Kidney (tissue), 14 donors: Measurements from ENCODE around the gene DBNL. TPM values are rescaled to one million over a fixed set of nuclear protein-coding genes. Genes with fewer than 3 reads are reported as not detected.

Source experiments
- DNase-seq, 5 donors: peaks; one replicate each; pipeline ENCODE4 v3.0.0-alpha.2; 2013 to 2020
- FAIRE-seq: peaks from 2 replicates; lab custom pipeline; 2012; peaks lifted over from hg19 to GRCh38; lab: Jason Lieb, UNC
- H3K27ac ChIP-seq, 2 donors: one replicate each; pipeline ENCODE4 v1.7.0; 2013; ENCODE audit warnings: low read depth in 2 of 2, low read length in 2 of 2, inconsistent platforms in 1 of 2
- H3K27me3 ChIP-seq: one replicate; pipeline ENCODE4 v1.7.1; 2013; ENCODE audit warnings: low read length, inconsistent platforms; ENCODE audit not compliant: control insufficient read depth, insufficient read depth
- H3K36me3 ChIP-seq, 3 donors: one replicate each; pipeline versions ENCODE4 v1.7.0 to v1.7.1; 2013; ENCODE audit warnings: low read length in 3 of 3, control low read depth in 1 of 3, inconsistent platforms in 1 of 3; ENCODE audit not compliant: insufficient read depth in 3 of 3, control insufficient read depth in 2 of 3
- H3K4me1 ChIP-seq, 3 donors: one replicate each; pipeline versions ENCODE4 v1.7.0 to v1.7.1; 2013; ENCODE audit warnings: low read length in 3 of 3, inconsistent platforms in 1 of 3, low read depth in 1 of 3; ENCODE audit not compliant: control insufficient read depth in 2 of 3, insufficient read depth in 2 of 3
- H3K4me3 ChIP-seq, 3 donors: one replicate each; pipeline versions ENCODE4 v1.7.0 to v1.8.1; 2013; ENCODE audit warnings: low read length in 3 of 3, control low read depth in 1 of 3, inconsistent platforms in 1 of 3
- H3K9ac ChIP-seq, 3 donors: one replicate each; pipeline versions ENCODE4 v1.7.0 to v1.7.1; 2013; ENCODE audit warnings: low read length in 3 of 3, control low read depth in 1 of 3, inconsistent platforms in 1 of 3
- H3K9me3 ChIP-seq, 3 donors: one replicate each; pipeline versions ENCODE4 v1.7.0 to v1.7.1; 2013; ENCODE audit warnings: low read length in 3 of 3, control low read depth in 1 of 3, inconsistent platforms in 1 of 3; ENCODE audit not compliant: control insufficient read depth in 2 of 3, insufficient read depth in 1 of 3
- CTCF ChIP-seq: IDR thresholded peaks from 3 replicates; pipeline ENCODE4 v1.5.1; 2012; ENCODE audit warnings: mild to moderate bottlenecking, moderate library complexity, borderline replicate concordance; ENCODE audit not compliant: insufficient read depth; ENCODE audit errors: extremely low read depth
- intact Hi-C: fragments of 100-400 bp; cut with DNase I; formaldehyde crosslinking; loops from one replicate; pipeline ENCODE4 v1.11.1; 2022
- polyA plus RNA-seq: library from polyadenylated mRNA; stranded (reverse); fragments of 350-450 nt; fragmentation: Illumina TruSeq; extraction: RNeasy Lipid Tissue Mini Kit (QIAGEN cat#74804); gene quantifications from one replicate; pipeline ENCODE4 v1.2.3, GENCODE V29; 2014; ENCODE audit warnings: low read depth, low replicate concordance; ENCODE audit not compliant: insufficient read depth
- total RNA-seq: library from RNA; stranded (reverse); fragmentation: NEBNext Ultra II Directional; extraction: Animal tissue kit (Norgen Biotek cat#: 25700); gene quantifications from one replicate; pipeline ENCODE4 v1.2.1, GENCODE V29; 2021
- donor health status: control.
- donor health status: control.
- donor health status: control.
- donor health status: control.
- donor health status: control.
- donor health status: DM: yes; HTN: yes; CAD: no.
- donor health status: Normal renal cell carcinoma (clear cell type).

The DBNL gene
- total and polyA plus RNA-seq, 2 donors from 2014 or later, result 85.9 to 103 TPM

GRCh38 chr7:44062903-44063295, 18.4 kb downstream of the DBNL start:
- intact Hi-C loops, result no loop called here
- no peak for TF ChIP-seq CTCF
- H3K36me3 ChIP-seq, result peaks cover 0 to 24% (median 19%) of the 10 kb centered on the region in 3 donors
- DNase-seq (peak in 1 of 5 donors; percentile 37), FAIRE-seq (no peak)
- H3K27me3 ChIP-seq, result no peaks in the 10 kb centered on the region
- peak overlapping the region in 1 of 2 donors; percentile 45 for H3K27ac ChIP-seq
- H3K9me3 ChIP-seq, result no peaks in the 10 kb centered on the region
- H3K4me1 ChIP-seq, result peaks cover 0 to 21% (median 5%) of the 10 kb centered on the region in 3 donors
- H3K4me3 ChIP-seq, result no peak overlapping the region
- H3K9ac ChIP-seq, result no peak overlapping the region

GRCh38 chr7:44063547-44063893, 19.0 kb downstream of the DBNL start:
- Histone ChIP-seq H3K27ac (peak overlapping the region in 1 of 2 donors; percentile 9), H3K9me3 (no peaks in the 10 kb centered on the region), H3K4me3 (no peak overlapping the region), H3K36me3 (peaks cover 0 to 17% (median 13%) of the 10 kb centered on the region in 3 donors), H3K9ac (no peak overlapping the region), H3K27me3 (no peaks in the 10 kb centered on the region), H3K4me1 (peaks cover 0 to 21% (median 5%) of the 10 kb centered on the region in 3 donors)
- no peak for FAIRE-seq
- TF ChIP-seq CTCF, result no peak
- intact Hi-C loops, result no loop called here
- DNase-seq, result peak in 2 of 5 donors; percentile 47 to 71

GRCh38 chr7:44063894-44064651, 19.6 kb downstream of the DBNL start:
- Histone ChIP-seq H3K9ac (no peak overlapping the region), H3K4me1 (peaks cover 0 to 21% (median 5%) of the 10 kb centered on the region in 3 donors), H3K36me3 (peaks cover 0 to 12% (median 8%) of the 10 kb centered on the region in 3 donors), H3K27ac (peak overlapping the region in 1 of 2 donors; percentile 9), H3K9me3 (no peaks in the 10 kb centered on the region), H3K4me3 (no peak overlapping the region), H3K27me3 (no peaks in the 10 kb centered on the region)
- FAIRE-seq (no peak), DNase-seq (peak in 2 of 5 donors; percentile 44 to 68)
- TF ChIP-seq CTCF, result no peak
- intact Hi-C loops, result no loop called here
